Left kidney (tissue), 2 donors: Measurements from ENCODE around the gene HSPD1. TPM values are rescaled to one million over a fixed set of nuclear protein-coding genes. Genes with fewer than 3 reads are reported as not detected.
"Not testable (repeated sequence)": the region's sequence is repeated elsewhere in the genome, so short reads cannot be mapped to it uniquely, and the experiment has no call there.

ENCODE experiments used
- DNase-seq: peaks from one replicate; pipeline ENCODE4 v3.0.0-alpha.2; 2013
- polyA plus RNA-seq: library from polyadenylated mRNA; unstranded; fragments of 120-200 nt; gene quantifications from one replicate; pipeline ENCODE4 v1.2.1, GENCODE V29; 2013; ENCODE audit not compliant: insufficient read length

The HSPD1 gene
- polyA plus RNA-seq, 1 donor: 695 TPM

DNA sequence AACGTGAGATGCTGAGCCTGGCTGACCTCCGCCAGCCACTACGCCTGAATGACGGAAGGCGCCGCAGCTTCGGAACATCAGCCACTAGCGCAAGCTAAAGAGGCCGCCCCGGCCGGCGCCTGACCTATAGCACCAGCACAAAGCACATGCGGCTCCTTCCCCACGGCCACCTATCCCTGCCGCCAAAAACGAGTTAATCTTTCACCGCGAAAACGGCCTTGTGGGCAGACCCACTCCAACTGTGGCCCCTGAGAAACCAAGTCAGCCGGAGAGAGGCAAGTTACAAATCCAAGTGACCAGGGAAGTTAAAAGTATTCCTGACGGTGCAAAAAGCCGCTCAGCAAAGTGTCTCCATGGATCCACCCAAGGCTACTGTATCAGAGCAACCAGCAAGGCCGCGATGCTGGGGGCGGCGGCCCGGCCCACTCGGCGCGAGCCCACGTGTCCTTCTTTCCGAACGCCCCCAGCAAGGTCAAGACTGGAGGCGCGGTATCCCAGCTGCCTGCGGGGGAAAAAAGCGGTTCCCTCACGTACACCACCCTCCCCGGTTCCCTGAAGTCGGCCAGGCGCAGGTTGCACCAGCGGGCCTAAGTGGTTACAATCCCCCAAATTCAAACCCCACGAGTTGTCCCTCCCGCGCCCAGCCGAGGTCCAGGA lies 575 bp downstream of the HSPD1 start:
- DNase-seq: peak; percentile 68

DNA sequence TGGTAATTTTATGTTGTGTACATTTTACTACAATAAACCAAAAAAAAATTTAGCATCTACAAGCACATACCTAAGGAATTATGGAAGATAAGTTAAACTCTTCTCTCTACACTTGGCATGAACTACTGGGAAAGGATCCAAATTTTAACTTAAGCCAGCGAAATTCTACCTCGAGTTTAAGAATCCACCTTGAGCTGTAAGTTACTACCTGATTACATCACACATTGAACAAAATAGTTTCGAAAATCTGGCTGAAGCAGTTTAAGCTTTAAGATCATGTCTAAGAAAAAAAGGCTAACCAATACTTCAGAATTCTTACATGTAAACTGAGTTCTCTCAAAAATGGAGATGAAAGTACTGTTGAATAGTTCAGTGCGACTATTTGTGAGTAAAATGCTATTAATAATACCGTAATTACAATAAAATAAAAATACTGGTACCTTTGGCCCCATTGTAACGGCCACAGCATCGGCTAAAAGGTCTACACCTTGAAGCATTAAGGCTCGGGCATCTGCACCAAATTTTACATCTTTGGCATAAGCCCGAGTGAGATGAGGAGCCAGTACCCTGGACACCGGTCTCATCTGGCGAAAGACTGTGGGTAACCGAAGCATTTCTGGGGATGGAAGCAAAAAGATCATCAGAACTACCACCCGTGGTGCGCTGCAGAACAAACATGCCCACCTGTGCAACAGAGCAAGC lies 1.3 kb downstream of the HSPD1 start:
- no peak for DNase-seq

DNA sequence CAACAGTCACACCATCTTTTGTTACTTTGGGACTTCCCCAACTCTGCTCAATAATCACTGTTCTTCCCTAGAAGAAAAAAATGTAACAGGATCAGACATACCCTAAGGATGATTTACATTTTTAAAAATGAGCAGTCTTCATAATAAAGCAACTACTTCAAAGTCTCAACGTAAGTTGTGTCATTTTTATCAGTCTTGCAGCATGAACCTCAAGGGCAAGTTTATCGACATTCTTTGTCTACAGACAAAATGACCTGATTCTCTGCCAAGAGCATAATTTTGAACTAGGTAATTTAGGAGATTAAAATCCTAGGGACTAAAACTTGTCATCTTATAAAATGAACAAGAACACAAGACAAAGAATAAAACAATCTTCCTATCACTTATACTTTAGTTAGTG lies 2.3 kb downstream of the HSPD1 start:
- DNase-seq: no peak

DNA sequence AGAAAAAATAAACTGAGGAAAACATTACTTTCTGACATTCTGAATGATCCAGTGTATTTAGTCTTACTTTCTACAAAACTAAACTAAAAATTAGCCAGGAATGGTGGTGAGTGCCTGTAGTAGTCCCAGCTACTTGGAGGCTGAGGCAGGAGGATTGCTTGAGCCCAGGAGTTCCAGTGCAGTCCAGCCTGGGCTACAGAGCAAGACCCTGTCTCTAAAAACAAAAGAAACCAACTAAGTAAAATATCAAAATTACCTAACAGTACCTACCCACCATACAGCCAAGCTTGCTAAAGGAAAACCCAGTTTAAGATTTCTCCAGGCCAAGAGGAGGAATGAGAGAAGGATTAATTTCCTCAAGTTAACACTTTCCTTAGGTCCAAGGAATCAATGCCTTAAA lies 2.9 kb downstream of the HSPD1 start:
- no peak for DNase-seq

DNA sequence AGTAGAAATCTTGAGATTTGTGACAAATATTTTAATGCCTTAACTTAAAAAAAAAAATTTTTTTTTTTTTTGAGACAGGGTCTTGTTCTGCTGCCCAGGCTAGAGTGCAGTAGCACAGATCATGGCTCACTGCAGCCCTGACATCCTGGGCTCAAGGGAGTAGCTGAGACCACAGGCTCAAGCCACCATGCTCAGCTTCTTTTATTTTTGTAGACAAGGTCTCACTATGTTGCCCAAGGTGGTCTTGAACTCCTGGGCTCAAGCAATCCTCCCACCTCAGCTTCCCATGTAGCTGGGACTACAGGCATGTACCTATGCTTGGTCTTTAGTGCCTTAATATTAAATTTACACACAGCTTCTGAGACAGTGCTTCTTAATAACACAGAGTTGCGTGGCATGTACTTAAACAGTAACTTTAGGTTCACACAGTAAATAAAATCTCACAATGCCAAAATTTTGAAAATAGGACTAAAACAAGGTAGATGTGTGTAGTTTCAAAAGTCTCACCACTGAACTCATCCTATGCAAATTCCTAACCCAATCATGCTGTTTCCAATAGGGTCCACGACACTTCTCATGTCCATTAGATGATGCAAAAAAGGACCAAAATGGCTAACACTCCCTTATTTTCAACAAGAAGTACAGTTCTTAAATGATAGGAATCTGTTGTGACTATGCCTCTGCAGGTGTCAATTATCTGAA lies 4.1 kb downstream of the HSPD1 start:
- DNase-seq: no peak

DNA sequence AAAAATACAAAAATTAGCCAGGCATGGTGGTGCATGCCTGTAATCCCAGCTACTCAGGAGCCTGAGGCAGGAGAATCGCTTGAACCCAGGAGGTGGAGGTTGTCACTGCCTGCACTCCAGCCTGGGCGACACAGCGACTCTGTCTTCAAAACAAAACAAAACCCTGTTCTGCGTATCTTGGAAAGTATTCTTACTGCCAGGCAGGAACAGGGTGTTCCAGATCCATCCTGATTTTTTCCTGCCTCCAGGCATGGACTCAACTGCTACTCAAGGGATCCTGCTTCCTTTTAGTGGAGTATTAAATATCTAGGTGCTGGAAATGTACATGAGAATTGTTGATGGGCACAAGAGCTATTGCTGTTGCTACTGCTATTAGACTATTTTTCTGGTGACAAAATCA lies 12.3 kb downstream of the HSPD1 start:
- no peak for DNase-seq

DNA sequence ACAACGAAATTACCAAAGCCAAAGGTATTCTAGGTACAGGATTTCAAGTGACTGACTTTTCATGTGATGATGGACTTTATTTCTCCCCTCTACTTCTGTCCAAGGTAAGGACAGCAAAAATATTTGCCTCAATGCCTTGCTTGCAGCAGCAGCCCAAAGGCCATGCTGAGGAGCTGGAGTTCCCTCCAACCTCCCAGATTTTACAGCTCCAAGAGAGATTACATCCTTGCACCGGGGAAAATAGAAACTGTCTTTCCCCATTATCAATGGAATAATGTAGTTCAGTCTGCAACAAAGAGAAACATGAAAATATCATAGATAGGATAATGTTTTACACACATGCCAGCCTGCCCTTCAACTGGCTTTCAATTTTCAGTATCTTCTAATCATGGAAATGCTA lies 13.5 kb downstream of the HSPD1 start:
- no peak for DNase-seq

DNA sequence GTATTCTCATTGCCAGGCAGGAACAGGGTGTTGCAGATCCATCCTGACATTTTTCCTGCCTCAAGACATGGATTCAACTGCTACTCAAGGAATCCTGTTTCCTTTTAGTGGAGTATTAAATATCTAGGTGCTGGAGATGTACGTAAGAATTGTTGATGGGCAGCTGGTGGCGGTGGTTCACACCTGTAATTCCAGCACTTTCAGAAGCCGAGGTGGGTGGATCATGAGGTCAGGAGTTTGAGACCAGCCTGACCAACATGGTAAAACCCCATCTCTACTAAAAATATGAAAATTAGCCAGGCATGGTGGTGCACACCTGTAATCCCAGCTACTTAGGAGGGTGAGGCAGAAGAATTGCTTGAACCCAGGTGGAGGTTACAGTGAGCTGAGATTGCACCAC lies 15.4 kb downstream of the HSPD1 start:
- DNase-seq: not testable (repeated sequence)

DNA sequence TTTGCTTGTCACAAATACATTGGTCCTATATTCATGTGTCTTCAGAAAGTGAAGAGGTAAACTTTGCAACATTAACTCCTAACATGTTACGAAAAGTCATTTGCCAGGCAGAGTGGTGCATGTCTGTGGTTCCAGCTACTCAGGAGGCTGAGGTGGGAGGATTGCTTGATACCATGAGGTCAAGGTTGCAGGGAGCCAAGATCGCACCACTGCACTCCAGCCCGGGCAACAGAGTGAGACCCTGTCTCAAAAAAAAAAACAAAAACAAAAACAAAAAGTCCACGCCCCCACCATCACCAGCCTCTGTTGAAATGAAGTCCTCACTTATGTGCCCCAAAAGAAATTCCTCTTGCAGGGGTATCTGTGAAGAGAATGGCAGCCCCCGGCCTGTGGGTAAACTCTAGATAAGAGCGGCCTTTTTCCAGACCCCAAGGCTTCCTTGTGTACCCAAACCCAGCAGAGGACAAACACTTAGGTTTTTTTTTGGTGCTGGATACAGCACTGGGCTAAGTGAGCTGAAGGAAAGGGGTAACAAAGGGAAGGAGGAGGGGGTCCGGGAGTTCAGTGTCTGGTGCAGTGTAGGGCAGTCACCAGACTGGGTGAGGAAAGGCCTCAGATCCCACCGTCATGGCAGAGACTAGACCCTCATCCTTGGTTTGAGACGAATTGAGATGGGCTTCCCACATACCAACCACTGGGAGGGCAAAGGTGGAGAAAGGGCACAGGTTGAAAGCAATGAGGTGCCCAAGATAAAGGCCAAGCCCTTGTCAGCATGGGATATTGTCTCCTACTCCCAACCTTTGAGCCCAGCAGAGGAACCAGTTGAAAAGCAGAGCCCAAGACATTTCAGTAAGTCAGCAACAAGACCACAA lies 19.2 kb downstream of the HSPD1 start:
- DNase-seq: no peak

DNA sequence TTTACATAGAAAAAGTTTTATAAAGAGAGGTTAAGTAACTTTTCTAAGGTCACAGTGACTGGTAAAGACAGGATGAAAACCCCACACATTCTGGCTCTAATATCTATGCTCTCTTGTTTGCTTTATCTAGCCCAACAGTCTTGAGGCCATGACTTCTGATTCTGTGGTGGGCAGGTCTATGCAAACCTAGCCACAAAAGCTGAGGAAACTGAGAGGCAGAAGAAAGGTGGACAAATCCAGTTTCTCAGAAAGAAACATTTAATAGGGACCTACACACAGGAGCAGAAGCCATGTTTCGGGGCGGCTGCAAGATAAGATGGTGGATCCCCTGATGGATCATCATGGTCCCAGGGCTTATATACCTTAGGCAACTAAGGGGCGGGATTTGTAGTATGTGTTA lies 21.8 kb downstream of the HSPD1 start:
- DNase-seq: no peak

DNA sequence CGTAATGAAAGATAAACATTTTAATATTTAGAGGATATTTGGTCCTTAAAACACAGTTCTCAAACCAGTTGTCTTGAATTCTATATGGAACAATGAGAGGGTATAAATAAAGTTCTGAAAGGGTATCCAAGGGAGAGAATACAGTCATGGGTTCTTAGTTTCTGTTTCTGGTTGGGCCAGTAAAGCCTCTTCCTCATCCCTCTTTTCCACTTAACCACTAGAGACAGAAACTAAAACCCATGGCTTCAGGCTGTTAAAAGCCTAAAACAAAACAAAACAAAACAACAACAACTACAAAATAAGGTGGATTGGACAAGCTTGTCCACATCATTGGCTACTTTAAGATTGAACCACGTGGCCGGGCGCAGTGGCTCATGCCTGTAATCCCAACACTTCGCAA lies 27.5 kb downstream of the HSPD1 start:
- no peak for DNase-seq

DNA sequence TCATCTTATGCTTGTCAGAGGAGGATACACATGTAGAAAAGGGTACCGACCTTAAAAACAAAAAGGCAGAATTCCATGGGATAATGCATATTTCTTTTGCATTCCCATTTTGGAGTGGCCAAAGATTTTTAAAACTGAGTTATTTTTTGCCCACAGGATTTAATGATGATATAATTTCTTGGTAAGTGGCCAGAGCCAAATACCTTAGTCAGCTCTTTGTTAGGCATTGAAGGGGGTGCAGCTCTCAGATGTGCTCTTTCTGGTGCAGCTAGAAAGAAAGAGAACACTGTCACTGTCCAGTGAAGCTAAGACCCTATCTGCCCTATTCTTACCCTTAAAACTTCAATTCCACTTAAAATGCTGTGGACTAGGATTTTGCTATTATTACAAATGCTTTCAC lies 35.5 kb downstream of the HSPD1 start:
- DNase-seq: no peak

DNA sequence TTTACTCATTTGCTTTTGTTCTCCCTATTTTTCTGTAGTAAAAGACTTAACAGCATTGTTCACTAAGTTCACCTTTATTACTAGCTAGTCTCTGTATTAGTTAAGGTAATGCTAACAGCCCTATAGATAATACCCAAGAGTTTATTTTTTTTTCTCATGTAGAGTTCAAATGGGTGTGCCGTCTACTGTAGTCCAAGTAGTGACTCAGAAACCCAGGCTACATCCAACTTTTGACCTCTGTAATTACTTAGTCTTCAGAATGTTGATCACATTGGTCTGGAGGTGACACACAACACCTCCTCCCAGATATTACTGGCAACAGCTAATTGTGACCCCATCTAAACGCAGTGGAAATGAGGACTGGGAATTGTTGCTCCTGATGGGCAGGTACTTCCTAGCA lies 38.6 kb downstream of the HSPD1 start:
- DNase-seq: no peak

DNA sequence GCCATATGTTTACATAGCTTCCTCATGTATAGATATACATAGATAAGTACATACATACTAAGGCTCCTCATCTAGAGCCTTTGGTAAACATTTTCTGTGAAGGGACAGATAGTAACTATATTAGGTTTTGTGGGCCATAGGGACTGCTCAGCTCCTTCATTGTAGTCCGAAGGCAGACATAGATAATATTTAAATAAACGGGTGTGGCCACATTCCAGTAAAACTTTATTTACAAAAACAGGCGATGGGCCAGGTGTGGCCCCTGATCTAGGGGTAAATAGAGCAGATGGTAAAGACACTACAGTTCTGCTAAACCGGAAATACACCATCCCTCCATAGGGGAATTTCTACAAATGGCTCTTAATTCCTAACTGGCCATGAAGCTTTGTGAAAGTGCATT lies 39.0 kb downstream of the HSPD1 start:
- no peak for DNase-seq

DNA sequence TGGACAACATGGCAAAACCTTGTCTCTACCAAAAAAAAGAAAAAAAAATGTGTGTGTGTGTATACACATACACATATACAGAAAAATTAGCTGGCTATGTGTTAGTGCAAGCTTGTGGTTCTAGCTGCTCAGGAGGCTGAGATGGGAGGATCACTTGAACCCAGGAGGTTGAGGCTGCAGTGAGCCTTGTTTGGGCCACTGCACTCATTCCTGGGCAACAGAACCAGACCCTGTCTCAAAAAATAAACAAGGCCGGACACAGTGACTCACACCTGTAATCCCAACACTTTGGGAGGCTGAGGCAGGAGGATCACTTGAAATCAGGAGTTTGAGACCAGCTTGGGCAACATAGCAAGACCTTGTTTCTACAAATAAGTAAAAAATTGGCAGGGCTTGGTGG lies 44.2 kb downstream of the HSPD1 start:
- DNase-seq: no peak

DNA sequence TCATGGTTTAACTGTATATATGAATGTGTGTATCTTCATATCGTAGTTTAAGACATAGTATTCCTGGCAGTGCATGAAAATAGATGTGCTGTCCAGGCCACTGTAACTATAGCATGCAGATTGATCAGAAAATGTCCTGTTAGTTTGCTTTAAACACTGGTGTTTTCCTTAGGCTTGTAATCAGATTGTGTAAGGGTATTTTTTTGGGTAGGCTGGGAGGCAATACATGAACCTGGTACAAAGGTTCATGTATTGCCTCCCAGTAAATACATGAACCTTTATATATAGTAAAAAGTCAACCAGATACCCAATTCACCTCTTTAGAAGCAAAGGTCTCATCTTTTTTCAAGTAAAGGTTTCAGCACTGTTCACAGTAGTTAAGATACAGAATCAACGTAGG lies 44.7 kb downstream of the HSPD1 start:
- DNase-seq: no peak

DNA sequence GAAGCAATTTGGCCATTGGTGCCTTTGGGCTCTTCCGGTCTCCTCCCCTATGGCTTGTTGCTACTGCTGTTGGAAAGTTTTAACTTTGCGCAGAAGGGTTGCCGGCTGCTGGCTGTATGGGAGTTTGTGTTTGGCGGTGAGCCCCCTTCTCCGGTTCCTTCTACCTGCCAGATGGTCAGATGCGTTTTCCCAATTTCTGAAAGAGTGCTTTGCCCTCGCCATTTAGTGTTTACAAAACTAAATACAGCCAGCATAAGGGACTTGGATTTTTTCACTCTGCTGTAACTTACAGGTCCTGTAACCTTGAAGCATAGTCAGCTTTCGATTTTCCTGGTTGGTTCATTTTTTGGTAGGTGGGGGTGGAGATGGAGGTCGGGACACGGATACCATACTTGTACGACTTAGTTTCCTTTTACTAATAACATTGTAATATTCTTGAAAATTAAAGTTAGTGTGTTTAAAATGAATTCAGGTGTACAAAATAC lies 45.7 kb downstream of the HSPD1 start:
- DNase-seq: no peak

DNA sequence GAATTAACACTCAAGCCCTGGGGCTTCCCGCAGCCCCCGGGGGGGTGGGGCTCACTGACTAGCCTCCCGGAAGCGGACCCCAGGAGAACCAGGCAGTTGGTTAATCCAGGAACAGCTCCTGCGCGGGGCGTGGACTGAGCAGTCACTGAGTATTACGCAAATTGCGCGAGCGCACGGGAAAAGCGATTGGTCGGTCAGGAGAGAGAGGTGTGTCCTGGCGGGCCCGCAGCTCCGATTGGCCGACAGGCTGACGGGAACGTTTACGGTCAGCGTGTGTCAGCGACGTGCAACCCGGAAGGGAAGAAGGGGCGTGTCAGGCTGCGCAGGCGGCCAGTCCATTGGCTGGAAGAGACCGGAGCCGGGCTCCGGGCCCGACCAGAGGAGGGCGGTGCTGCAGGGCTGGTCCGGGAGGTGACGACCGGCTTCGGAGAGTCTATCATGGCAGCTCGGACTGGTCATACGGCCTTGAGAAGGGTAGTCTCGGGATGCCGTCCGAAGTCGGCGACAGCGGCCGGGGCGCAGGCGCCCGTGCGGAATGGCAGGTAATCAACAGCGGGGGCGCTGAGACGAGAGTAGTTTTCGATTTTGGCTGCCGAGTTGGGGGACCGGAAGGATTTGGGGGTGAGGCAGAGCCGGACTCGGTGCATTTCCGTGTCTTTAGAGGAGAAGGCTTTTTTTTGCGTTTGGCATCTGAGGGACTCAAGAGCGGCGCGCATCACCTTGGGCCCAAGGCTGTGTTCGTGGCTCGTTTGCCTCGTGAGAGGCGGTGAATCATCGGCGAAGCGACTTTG lies 46.3 kb downstream of the HSPD1 start, which contains the start of gene COQ10B:
Gene COQ10B, plus strand, starts transcription at position 430 of the 791 bp plus-strand sequence. Its CDS starts 9 bp downstream, at position 439.
- DNase-seq: peak; percentile 99

DNA sequence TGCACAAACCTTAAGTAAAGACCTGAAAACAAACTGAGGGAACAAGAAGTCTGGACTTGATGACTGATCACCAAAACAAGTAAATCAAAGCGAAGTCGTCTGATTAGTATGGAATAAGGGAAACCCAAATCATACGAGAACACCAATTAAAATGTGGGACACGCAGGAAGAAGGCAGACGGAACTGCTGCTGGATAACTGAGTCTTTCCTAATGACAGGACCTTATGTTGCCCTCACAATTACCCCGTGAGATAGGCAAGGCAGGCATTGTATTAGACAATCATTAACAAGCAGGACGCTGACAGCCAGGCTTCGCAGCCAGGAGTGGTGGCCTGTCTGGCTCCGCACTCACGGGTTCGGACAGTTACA lies 46.9 kb downstream of the HSPD1 start:
- DNase-seq: no peak

DNA sequence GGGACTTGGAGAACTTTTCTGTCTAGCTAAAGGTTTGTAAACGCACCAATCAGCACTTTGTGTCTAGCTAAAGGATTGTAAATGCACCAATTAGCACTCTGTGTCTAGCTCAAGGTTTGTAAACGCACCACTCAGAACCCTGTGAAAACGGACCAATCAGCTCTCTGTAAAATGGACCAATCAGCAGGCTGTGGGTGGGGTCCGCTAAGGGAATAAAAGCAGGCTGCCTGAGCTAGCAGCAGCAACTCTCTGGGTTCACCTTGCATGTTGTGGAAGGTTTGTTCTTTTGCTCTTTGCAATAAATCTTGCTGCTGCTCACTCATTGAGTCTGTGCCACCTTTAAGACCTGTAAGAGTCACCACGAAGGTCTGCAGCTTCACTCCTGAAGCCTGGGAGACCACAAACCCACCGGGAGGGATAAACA lies 48.7 kb downstream of the HSPD1 start:
- DNase-seq: not testable (repeated sequence)

DNA sequence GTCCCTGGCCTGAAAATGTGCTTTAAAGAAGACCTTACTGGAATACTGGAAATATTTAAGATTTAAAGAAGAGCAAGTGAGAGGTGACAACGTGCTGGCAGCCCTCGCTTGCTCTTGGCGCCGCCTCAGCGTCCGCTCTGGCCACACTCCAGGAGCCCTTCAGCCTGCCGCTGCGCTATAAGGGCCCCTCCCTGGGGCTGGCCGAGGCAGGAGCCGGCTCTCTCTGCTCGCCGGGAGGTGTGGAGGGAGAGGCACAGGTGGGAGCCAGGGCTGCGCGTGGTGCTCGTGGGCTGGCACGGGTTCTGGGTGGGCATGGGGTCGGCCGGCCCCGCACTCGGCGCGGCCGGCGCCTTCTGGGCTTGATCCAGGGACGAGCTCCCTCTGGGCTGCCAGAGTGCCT lies 49.2 kb downstream of the HSPD1 start:
- DNase-seq: no peak
